ENCODE measurements around the gene NPTX2.

The NPTX2 gene

GRCh38 chr7:98619450-98620321 is 2.6 kb downstream of the NPTX2 start:
- no peak for DNase-seq

- no peak for DNase-seq
Measured at GRCh38 chr7:98621573-98622482, 4.7 kb downstream of the NPTX2 start.

- DNase-seq, result no peak
Measured at GRCh38 chr7:98622926-98623325, 5.8 kb downstream of the NPTX2 start.

- DNase-seq, result no peak
Measured at GRCh38 chr7:98624846-98625420, 7.8 kb downstream of the NPTX2 start.

GRCh38 chr7:98626460-98627412 is 9.7 kb downstream of the NPTX2 start:
- DNase-seq, result no peak

GRCh38 chr7:98627413-98627790 is 10.3 kb downstream of the NPTX2 start:
- no peak for DNase-seq

- DNase-seq, result no peak
Measured at GRCh38 chr7:98628418-98628817, 11.3 kb downstream of the NPTX2 start.

- DNase-seq, result no peak
Measured at GRCh38 chr7:98629001-98629431, 11.9 kb downstream of the NPTX2 start.

- DNase-seq, result no peak
Measured at GRCh38 chr7:98630149-98630548, 13.1 kb downstream of the NPTX2 start.

- no peak for DNase-seq
Measured at GRCh38 chr7:98630770-98631169, 13.7 kb downstream of the NPTX2 start.

- no peak for DNase-seq
Measured at GRCh38 chr7:98638853-98639252, 21.8 kb downstream of the NPTX2 start.

- no peak for DNase-seq
Measured at GRCh38 chr7:98640375-98640774, 23.3 kb downstream of the NPTX2 start.

- no peak for DNase-seq
Measured at GRCh38 chr7:98641646-98642500, 24.8 kb downstream of the NPTX2 start.

GRCh38 chr7:98643236-98643985 is 26.3 kb downstream of the NPTX2 start:
- no peak for DNase-seq

GRCh38 chr7:98646465-98646864 is 29.4 kb downstream of the NPTX2 start:
- no peak for DNase-seq

GRCh38 chr7:98647326-98647725 is 30.2 kb downstream of the NPTX2 start:
- no peak for DNase-seq

GRCh38 chr7:98651760-98652159 is 34.7 kb downstream of the NPTX2 start:
- no peak for DNase-seq

- DNase-seq, result no peak
Measured at GRCh38 chr7:98653601-98654310, 36.7 kb downstream of the NPTX2 start.

- DNase-seq, result no peak
Measured at GRCh38 chr7:98654524-98655272, 37.6 kb downstream of the NPTX2 start.
